Activated T-helper 1 cell treated with anti-CD3 and anti-CD28 coated beads, Interleukin-12 subunit alpha, Interleukin-12 subunit beta, Interleukin-2, Interleukin-4 antibody, amounts not matched to agents 30 ng/mL and 10 ng/mL and 1 ng/mL, durations not matched to agents 14 hours and 24 hours and 36 hours (primary cell): ENCODE data around the gene TNRC18. TPM values are rescaled to one million over a fixed set of nuclear protein-coding genes. Genes with fewer than 3 reads are reported as not detected.

Experiments
- DNase-seq: peaks from one replicate; pipeline ENCODE4 v3.0.0; 2021; ENCODE audit warnings: low spot score
- H3K27ac Mint-ChIP-seq: one replicate; pipeline ENCODE4 v1.8.0; 2021; ENCODE audit warnings: mild to moderate bottlenecking, mixed read lengths
- H3K27me3 Mint-ChIP-seq: one replicate; pipeline ENCODE4 v1.8.0; 2022; ENCODE audit warnings: mild to moderate bottlenecking, moderate library complexity, mixed read lengths; ENCODE audit not compliant: insufficient read depth
- H3K36me3 Mint-ChIP-seq: one replicate; pipeline ENCODE4 v1.8.0; 2021; ENCODE audit warnings: low read depth, mixed read lengths
- H3K4me1 Mint-ChIP-seq: one replicate; pipeline ENCODE4 v1.8.0; 2021; ENCODE audit warnings: low read depth, mixed read lengths
- H3K4me3 Mint-ChIP-seq: one replicate; pipeline ENCODE4 v1.8.0; 2021; ENCODE audit warnings: mild to moderate bottlenecking, moderate library complexity, mixed read lengths
- H3K9me3 Mint-ChIP-seq: one replicate; pipeline ENCODE4 v1.8.0; 2021; ENCODE audit warnings: mixed read lengths
- intact Hi-C: fragments of 100-400 bp; cut with micrococcal nuclease; formaldehyde crosslinking; loops from one replicate; pipeline ENCODE4 v1.15.1; 2024
- total RNA-seq: library from RNA; stranded (reverse); gene quantifications from 2 replicates; pipeline ENCODE4 v1.2.3, GENCODE V29; 2022

Gene TNRC18
- total RNA-seq, 1 donor from 2014 or later = 48.7 TPM

GRCh38 chr7:5430612-5430947 lies 6.9 kb upstream of the TNRC18 start:
- intact Hi-C loops = loop anchor here (2.0 kb wide), 1 partner anchor 14 kb away; no protein-coding TSS in a partner anchor
- Mint-ChIP-seq H3K4me1 (peaks cover 16% of the 10 kb centered on the region), H3K27ac (no peak overlapping the region), H3K9me3 (peaks cover 9% of the 10 kb centered on the region), H3K27me3 (peaks cover 47% of the 10 kb centered on the region), H3K36me3 (peaks cover 1% of the 10 kb centered on the region), H3K4me3 (no peak overlapping the region)
- no peak for DNase-seq

GRCh38 chr7:5429857-5430611 lies 6.4 kb upstream of the TNRC18 start:
- H3K27ac Mint-ChIP-seq = peak overlapping the region; percentile 66
- peaks cover 49% of the 10 kb centered on the region for H3K27me3 Mint-ChIP-seq
- H3K4me1 Mint-ChIP-seq = peaks cover 20% of the 10 kb centered on the region
- DNase-seq = no peak
- peaks cover 1% of the 10 kb centered on the region for H3K36me3 Mint-ChIP-seq
- H3K4me3 Mint-ChIP-seq = no peak overlapping the region
- peaks cover 9% of the 10 kb centered on the region for H3K9me3 Mint-ChIP-seq
- intact Hi-C loops = loop anchor here (2.0 kb wide), 1 partner anchor 13 kb away; no protein-coding TSS in a partner anchor

- no peak for DNase-seq
- Mint-ChIP-seq H3K4me1 (peaks cover 27% of the 10 kb centered on the region), H3K36me3 (peaks cover 1% of the 10 kb centered on the region), H3K4me3 (no peak overlapping the region), H3K27ac (peak overlapping the region; percentile 66), H3K27me3 (peaks cover 54% of the 10 kb centered on the region), H3K9me3 (peaks cover 5% of the 10 kb centered on the region)
- intact Hi-C loops = no loop called here
These were observed 5.7 kb upstream of the TNRC18 start for GRCh38 chr7:5429253-5429856.

DNA sequence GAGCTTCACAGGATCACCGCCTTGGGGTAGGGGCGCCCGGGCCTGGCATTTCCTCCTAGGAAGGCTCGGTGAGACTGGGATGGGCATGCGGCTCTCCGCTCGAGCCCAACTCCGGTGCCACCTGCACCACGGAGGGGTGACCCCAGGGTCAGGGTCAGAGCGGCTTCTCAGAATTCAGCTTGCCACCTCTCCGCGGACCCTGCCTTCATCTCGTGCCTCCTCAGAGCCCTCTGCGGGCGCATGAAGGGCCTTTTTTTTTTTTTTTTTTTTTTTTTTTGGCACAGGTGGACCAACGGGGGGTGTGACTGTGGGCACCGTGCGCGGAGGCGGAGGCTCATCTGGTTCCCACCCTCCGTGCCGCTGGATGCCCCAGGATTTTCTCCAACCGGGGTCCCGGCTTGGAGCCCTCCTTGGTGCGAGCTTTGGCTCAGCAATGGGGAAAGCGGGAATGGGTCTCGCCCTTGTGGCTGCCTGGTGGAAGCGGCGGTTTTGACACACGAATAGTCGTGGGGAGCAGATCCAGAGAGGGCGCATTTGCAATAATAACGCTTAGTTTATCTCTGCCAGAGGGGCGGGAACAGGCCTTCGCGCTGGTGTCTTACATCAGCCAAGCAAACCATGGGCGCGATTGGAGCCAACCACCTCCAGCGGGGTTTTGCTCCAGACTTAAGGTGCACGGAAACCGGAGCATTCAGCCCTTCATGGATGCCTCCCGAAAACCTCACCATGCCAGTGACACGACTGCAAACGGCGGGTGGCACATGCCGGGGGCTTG lies 5.0 kb upstream of the TNRC18 start:
- Mint-ChIP-seq H3K27me3 (peaks cover 57% of the 10 kb centered on the region), H3K27ac (no peak overlapping the region), H3K9me3 (peaks cover 4% of the 10 kb centered on the region), H3K36me3 (peaks cover 1% of the 10 kb centered on the region), H3K4me1 (peaks cover 31% of the 10 kb centered on the region), H3K4me3 (no peak overlapping the region)
- intact Hi-C loops = no loop called here
- no peak for DNase-seq

DNA sequence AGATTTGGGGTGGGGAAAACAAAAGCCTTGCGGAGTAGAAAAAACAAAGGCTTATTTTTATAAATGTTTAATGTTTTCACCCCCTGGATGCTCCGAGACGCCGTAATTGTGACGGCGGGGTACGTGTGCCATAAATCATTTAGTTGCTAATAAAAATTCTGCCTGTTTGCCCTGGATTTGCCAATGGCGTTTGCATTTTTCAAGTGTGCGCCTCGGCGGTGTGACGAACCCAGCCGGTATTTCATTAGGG lies 2.5 kb upstream of the TNRC18 start:
- intact Hi-C loops = no loop called here
- H3K36me3 Mint-ChIP-seq = peaks cover 1% of the 10 kb centered on the region
- no peak for DNase-seq

DNA sequence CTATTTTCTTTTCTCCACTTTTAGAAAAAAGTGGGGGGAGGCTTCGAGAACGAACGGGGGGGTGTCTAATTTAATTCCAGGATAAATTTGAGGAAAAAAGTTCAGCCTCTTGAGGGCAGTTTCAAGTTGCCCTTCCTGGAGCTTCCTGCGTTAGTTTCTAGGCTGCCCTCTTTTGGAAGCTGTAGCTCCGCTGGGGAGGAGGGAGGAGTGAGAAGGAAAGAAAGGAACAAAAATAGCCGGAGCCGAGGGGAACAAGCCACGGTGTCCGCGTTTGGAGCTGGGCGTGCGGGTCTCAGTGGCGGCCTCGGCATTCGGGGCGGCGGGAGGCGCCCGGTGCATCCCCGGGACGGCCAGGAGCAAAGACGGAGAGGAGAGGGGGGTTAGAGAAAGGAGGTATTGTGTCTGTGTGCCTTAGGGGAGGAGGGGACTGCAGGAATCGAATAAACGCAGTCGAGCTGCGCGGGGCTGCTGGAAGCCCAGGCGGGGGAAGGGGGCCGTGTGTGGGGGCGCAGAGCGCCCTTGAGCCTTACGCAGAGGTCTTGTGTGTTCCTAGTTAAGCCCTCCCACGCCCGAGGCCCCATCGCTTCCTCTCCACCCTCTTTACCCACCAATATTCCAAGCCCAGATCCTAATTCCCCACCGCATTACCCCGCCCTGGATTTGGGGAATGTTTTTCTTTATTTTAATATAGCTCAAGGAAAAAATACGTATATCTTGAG lies 2.0 kb upstream of the TNRC18 start:
- Mint-ChIP-seq H3K27ac (peak overlapping the region; percentile 71), H3K9me3 (no peaks in the 10 kb centered on the region), H3K27me3 (peaks cover 54% of the 10 kb centered on the region), H3K4me1 (peaks cover 26% of the 10 kb centered on the region), H3K4me3 (peak overlapping the region; percentile 37), H3K36me3 (peaks cover 1% of the 10 kb centered on the region)
- DNase-seq = no peak
- intact Hi-C loops = no loop called here

More for the DNA sequence above, 2.5 kb upstream of the TNRC18 start:
- Mint-ChIP-seq H3K4me3 (no peak overlapping the region), H3K4me1 (peaks cover 26% of the 10 kb centered on the region), H3K27me3 (peaks cover 56% of the 10 kb centered on the region), H3K27ac (no peak overlapping the region), H3K9me3 (no peaks in the 10 kb centered on the region)

GRCh38 chr7:5424749-5425506 lies 1.3 kb upstream of the TNRC18 start:
- intact Hi-C loops = loop anchor here (5.0 kb wide), 4 partner anchors 183 to 378 kb away; partner anchors contain the start of gene RBAK
- H3K27ac Mint-ChIP-seq = peak overlapping the region; percentile 71
- peaks cover 24% of the 10 kb centered on the region for H3K4me1 Mint-ChIP-seq
- peak overlapping the region; percentile 71 for H3K4me3 Mint-ChIP-seq
- no peak for DNase-seq
- peaks cover 49% of the 10 kb centered on the region for H3K27me3 Mint-ChIP-seq
- H3K36me3 Mint-ChIP-seq = peaks cover 1% of the 10 kb centered on the region
- H3K9me3 Mint-ChIP-seq = no peaks in the 10 kb centered on the region

GRCh38 chr7:5423976-5424748 lies 528 bp upstream of the TNRC18 start:
- H3K36me3 Mint-ChIP-seq = no peaks in the 10 kb centered on the region
- H3K27me3 Mint-ChIP-seq = peaks cover 48% of the 10 kb centered on the region
- peak overlapping the region; percentile 81 for H3K27ac Mint-ChIP-seq
- no peaks in the 10 kb centered on the region for H3K9me3 Mint-ChIP-seq
- H3K4me3 Mint-ChIP-seq = peak overlapping the region; percentile 79
- intact Hi-C loops = loop anchor here (2.0 to 5.0 kb wide), 5 partner anchors 27 to 377 kb away; partner anchors contain the start of gene RBAK
- peaks cover 17% of the 10 kb centered on the region for H3K4me1 Mint-ChIP-seq
- no peak for DNase-seq

- H3K4me1 Mint-ChIP-seq = peaks cover 17% of the 10 kb centered on the region
- DNase-seq = no peak
- no peaks in the 10 kb centered on the region for H3K36me3 Mint-ChIP-seq
- peak overlapping the region; percentile 56 for H3K4me3 Mint-ChIP-seq
- no peaks in the 10 kb centered on the region for H3K9me3 Mint-ChIP-seq
- H3K27me3 Mint-ChIP-seq = peaks cover 53% of the 10 kb centered on the region
- intact Hi-C loops = loop anchor here (2.0 to 5.0 kb wide), 5 partner anchors 26 to 375 kb away; partner anchors contain the start of gene RBAK
- H3K27ac Mint-ChIP-seq = no peak overlapping the region
These were observed 983 bp downstream of the TNRC18 start for GRCh38 chr7:5422396-5423305.

GRCh38 chr7:5421714-5422395 lies 1.8 kb downstream of the TNRC18 start:
- H3K27me3 Mint-ChIP-seq = peaks cover 54% of the 10 kb centered on the region
- no peaks in the 10 kb centered on the region for H3K9me3 Mint-ChIP-seq
- intact Hi-C loops = loop anchor here (2.0 to 5.0 kb wide), 5 partner anchors 25 to 375 kb away; partner anchors contain the start of gene RBAK
- peak overlapping the region; percentile 62 for H3K4me3 Mint-ChIP-seq
- no peak for DNase-seq
- no peak overlapping the region for H3K27ac Mint-ChIP-seq
- H3K4me1 Mint-ChIP-seq = peaks cover 17% of the 10 kb centered on the region
- no peaks in the 10 kb centered on the region for H3K36me3 Mint-ChIP-seq
